HepG2 (cell line): Measurements from ENCODE around the gene C20orf204. TPM values are rescaled to one million over a fixed set of nuclear protein-coding genes. Genes with fewer than 3 reads are reported as not detected.

Source experiments
- ARID4A ChIP-seq: sonication (generic); formaldehyde crosslinking; IDR thresholded peaks from 2 replicates; pipeline ENCODE4 v1.5.0; 2020; ENCODE audit warnings: mild to moderate bottlenecking, missing genetic modification reagents, borderline replicate concordance
- CREB1 ChIP-seq, 2 experiments: fragments of 450-650 bp in 1 of 2; IDR thresholded peaks; 2 replicates each; pipeline ENCODE4 v1.6.1; 2016 to 2017; ENCODE audit warnings: control low read depth in 1 of 2, mild to moderate bottlenecking in 1 of 2, missing compliant biosample characterization in 1 of 2, missing genetic modification characterization in 1 of 2
- HDAC6 ChIP-seq: fragments of 200-600 bp; sonication (generic); IDR thresholded peaks from 2 replicates; pipeline ENCODE4 v1.7.0; 2017; ENCODE audit warnings: mild to moderate bottlenecking, antibody characterized with exemption, low read length, low read depth
- ISL2 ChIP-seq: sonication (generic); formaldehyde crosslinking; IDR thresholded peaks from 2 replicates; pipeline ENCODE4 v1.5.0; 2020; ENCODE audit warnings: missing genetic modification reagents
- KLF13 ChIP-seq: sonication (generic); formaldehyde crosslinking; IDR thresholded peaks from 2 replicates; pipeline ENCODE4 v1.4.0; 2020; ENCODE audit warnings: mild to moderate bottlenecking, missing genetic modification reagents
- NBN ChIP-seq: fragments of 450-650 bp; conservative IDR thresholded peaks from 2 replicates; pipeline ENCODE4 v1.6.1; 2017
- TCF7L2 ChIP-seq: IDR thresholded peaks from 2 replicates; pipeline ENCODE4 v1.6.1; 2011; ENCODE audit warnings: mild to moderate bottlenecking, low read depth, low read length, moderate library complexity
- WIZ ChIP-seq: sonication (generic); formaldehyde crosslinking; IDR thresholded peaks from 2 replicates; pipeline ENCODE4 v1.5.1; 2020; ENCODE audit warnings: mild to moderate bottlenecking, missing genetic modification reagents
- ZBTB10 ChIP-seq: sonication (generic); formaldehyde crosslinking; IDR thresholded peaks from 2 replicates; pipeline ENCODE4 v1.4.0; 2020; ENCODE audit warnings: missing genetic modification reagents, borderline replicate concordance
- ZMYM3 ChIP-seq: sonication (generic); formaldehyde crosslinking; IDR thresholded peaks from 2 replicates; pipeline ENCODE4 v1.5.1; 2020; ENCODE audit warnings: mild to moderate bottlenecking, missing genetic modification reagents
- ZNF460 ChIP-seq: sonication (generic); formaldehyde crosslinking; IDR thresholded peaks from 2 replicates; pipeline ENCODE4 v1.5.1; 2020; ENCODE audit warnings: missing genetic modification reagents, mild to moderate bottlenecking, borderline replicate concordance
- ZNF589 ChIP-seq: sonication (generic); formaldehyde crosslinking; conservative IDR thresholded peaks from 2 replicates; pipeline ENCODE4 v1.8.0; 2022; ENCODE audit warnings: mild to moderate bottlenecking, moderate library complexity, missing genetic modification reagents
- polyA plus RNA-seq, 8 experiments: library from polyadenylated mRNA; depleted of rRNA in 3 of 8; stranded (reverse) in 7 of 8; unstranded in 1 of 8; fragments of >200 nt; fragmentation: Illumina TruSeq in 4 of 8; extraction: Trizol in 4 of 8; gene quantifications; 2 replicates each; pipeline versions ENCODE4 v1.2.1 to v1.2.3, GENCODE V29; 2011 to 2016; ENCODE audit warnings: low read depth in 4 of 8, missing spikeins in 1 of 8, mixed read lengths in 1 of 8; ENCODE audit not compliant: insufficient read depth in 1 of 8
- total RNA-seq, 5 experiments: library from RNA; depleted of rRNA; stranded (reverse); fragments of >200 nt; fragmentation: Illumina TruSeq; extraction: Trizol; gene quantifications; 2 replicates each; pipeline ENCODE4 v1.2.3, GENCODE V29; 2016; ENCODE audit warnings: low read depth in 1 of 5
- TF ChIP-seq, protein P1 (sequence below), 2 experiments: sonication (generic) in 1 of 2; formaldehyde crosslinking in 1 of 2; IDR thresholded peaks; 2 replicates each; pipeline versions ENCODE4 v1.6.1 to v1.9.0; 2014 to 2022; ENCODE audit warnings: antibody characterized with exemption in 1 of 2, borderline replicate concordance in 1 of 2, inconsistent platforms in 1 of 2, low read depth in 1 of 2, missing genetic modification reagents in 1 of 2
- TF ChIP-seq, protein P2 (sequence below): IDR thresholded peaks from 2 replicates; pipeline ENCODE4 v1.6.1; 2012; ENCODE audit warnings: inconsistent platforms

Gene C20orf204
- total and polyA plus RNA-seq, 2 of the 13 experiments (the other 11 are each of a cell fraction or from before 2014, with no cell fraction given) = 22.1 to 80.0 TPM

- TF ChIP-seq, protein P1, sequence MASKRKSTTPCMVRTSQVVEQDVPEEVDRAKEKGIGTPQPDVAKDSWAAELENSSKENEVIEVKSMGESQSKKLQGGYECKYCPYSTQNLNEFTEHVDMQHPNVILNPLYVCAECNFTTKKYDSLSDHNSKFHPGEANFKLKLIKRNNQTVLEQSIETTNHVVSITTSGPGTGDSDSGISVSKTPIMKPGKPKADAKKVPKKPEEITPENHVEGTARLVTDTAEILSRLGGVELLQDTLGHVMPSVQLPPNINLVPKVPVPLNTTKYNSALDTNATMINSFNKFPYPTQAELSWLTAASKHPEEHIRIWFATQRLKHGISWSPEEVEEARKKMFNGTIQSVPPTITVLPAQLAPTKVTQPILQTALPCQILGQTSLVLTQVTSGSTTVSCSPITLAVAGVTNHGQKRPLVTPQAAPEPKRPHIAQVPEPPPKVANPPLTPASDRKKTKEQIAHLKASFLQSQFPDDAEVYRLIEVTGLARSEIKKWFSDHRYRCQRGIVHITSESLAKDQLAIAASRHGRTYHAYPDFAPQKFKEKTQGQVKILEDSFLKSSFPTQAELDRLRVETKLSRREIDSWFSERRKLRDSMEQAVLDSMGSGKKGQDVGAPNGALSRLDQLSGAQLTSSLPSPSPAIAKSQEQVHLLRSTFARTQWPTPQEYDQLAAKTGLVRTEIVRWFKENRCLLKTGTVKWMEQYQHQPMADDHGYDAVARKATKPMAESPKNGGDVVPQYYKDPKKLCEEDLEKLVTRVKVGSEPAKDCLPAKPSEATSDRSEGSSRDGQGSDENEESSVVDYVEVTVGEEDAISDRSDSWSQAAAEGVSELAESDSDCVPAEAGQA (IDR thresholded peaks at IDR 0.05; ENCODE audit: low read depth) = no peak
- TF ChIP-seq, protein P1 (CRISPR knock-in tag; IDR thresholded peaks at IDR 0.05; ENCODE audit: borderline replicate concordance) = no peak
- no peak for TF ChIP-seq TCF7L2
- TF ChIP-seq KLF13 = peak; percentile 45; the same call in 1 of the 2 replicates
- no peak for TF ChIP-seq HDAC6
- no peak for TF ChIP-seq ZNF460 (CRISPR knock-in tag)
- TF ChIP-seq ZBTB10 = peak; percentile 71; the same call in 1 of the 2 replicates
- TF ChIP-seq CREB1 (IDR thresholded peaks at IDR 0.05) = no peak
- TF ChIP-seq CREB1 (CRISPR knock-in tag; IDR thresholded peaks at IDR 0.05) = no peak
- TF ChIP-seq ARID4A = peak; percentile 29; the same call in 1 of the 2 replicates
- peak; percentile 99 for TF ChIP-seq ZMYM3
- no peak for TF ChIP-seq NBN
- no peak for TF ChIP-seq ISL2 (CRISPR knock-in tag)
- TF ChIP-seq WIZ = no peak
- TF ChIP-seq, protein P2, sequence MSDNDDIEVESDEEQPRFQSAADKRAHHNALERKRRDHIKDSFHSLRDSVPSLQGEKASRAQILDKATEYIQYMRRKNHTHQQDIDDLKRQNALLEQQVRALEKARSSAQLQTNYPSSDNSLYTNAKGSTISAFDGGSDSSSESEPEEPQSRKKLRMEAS = peak; percentile 32; the same call in 1 of the 2 replicates
- TF ChIP-seq ZNF589 (CRISPR knock-in tag) = no peak
Measured at GRCh38 chr20:64079273-64080012, 43.5 kb downstream of the C20orf204 start, which contains the start of gene RGS19 (continued).
